ENCODE results near the gene PLLP. TPM values are rescaled to one million over a fixed set of nuclear protein-coding genes. Genes with fewer than 3 reads are reported as not detected.

PLLP gene
- total and polyA plus RNA-seq, 9 of the 15 experiments (the other 6 are each of a cell fraction or from before 2014, with no cell fraction given), result 0.09 to 0.96 (median 0.27) TPM

- peaks cover 2 to 10% of the 10 kb centered on the region in 2 experiments; a peak in 3 of 5 replicates for H3K4me1 ChIP-seq (replicated peaks in 1 of 2; ENCODE audit: control insufficient read depth in 2 of 2, insufficient read depth in 2 of 2, low read length in 2 of 2)
- no peak overlapping the region for H3K4me3 ChIP-seq
- peak overlapping the region; percentile 45; the same call in 1 of the 2 replicates for H2AFZ ChIP-seq (ENCODE audit: low read depth, low read length)
- in situ Hi-C loops (cut with MboI), result no loop called here
- DNase-seq (ENCODE audit: extremely low read depth in 1 of 4, low spot score in 3 of 4) (no peak), FAIRE-seq (no peak), ATAC-seq (peak; percentile 50)
- ChIA-PET POLR2A (interaction anchor here (0.7 kb wide), 1 partner anchor 104 kb away, joined by 3 read pairs; the partner anchor contains the start of gene PSME3IP1), CTCF (ENCODE audit: low intra/inter-chr PET ratio) (no interaction called here)
- BruUV-seq (replicated peaks), result no TSS peak
- no peaks in the 10 kb centered on the region for H3K9me3 ChIP-seq (replicated peaks; ENCODE audit: control insufficient read depth, insufficient read depth, low read depth, low read length)
- WGBS (ENCODE audit: insufficient coverage, low coverage, missing lambda C conversion rate), result 36% methylated on average over 14 of the region's 14 CpGs
- H3K36me3 ChIP-seq (ENCODE audit: control insufficient read depth, insufficient read depth, low read length), result no peaks in the 10 kb centered on the region
- H3K9ac ChIP-seq (ENCODE audit: insufficient read depth in 1 of 2, low read depth in 2 of 2, low read length in 2 of 2), result peak overlapping the region in 1 of 2 experiments; percentile 20; a peak in 1 of 4 replicates
- no peaks in the 10 kb centered on the region for H3K27me3 ChIP-seq (ENCODE audit: control insufficient read depth in 2 of 2, insufficient read depth in 2 of 2, low read length in 2 of 2)
- no peaks in the 10 kb centered on the region for H3K9me1 ChIP-seq (ENCODE audit: control insufficient read depth, insufficient read depth, low read length)
- no peaks in the 10 kb centered on the region for H3K79me2 ChIP-seq (ENCODE audit: control insufficient read depth, insufficient read depth, low read length)
- no peaks in the 10 kb centered on the region for H4K20me1 ChIP-seq (replicated peaks; ENCODE audit: control insufficient read depth, insufficient read depth, low read length)
- TF ChIP-seq ZNF146 (CRISPR knock-in tag; IDR thresholded peaks at IDR 0.05; ENCODE audit: unreplicated experiment) (no peak), PRDM10 (IDR thresholded peaks at IDR 0.05; ENCODE audit: partially characterized antibody) (peak; percentile 18)
- no peak overlapping the region for H3K27ac ChIP-seq (ENCODE audit: extremely low read depth, low read depth, low read length)
- H3K4me2 ChIP-seq (ENCODE audit: insufficient read depth, low read length), result no peak overlapping the region
- intact Hi-C loops (cut with micrococcal nuclease), result no loop called here
Observed at GRCh38 chr16:57289391-57290257, 5.2 kb upstream of the PLLP start.

Measured in K562 (cell line).